Measurements from ENCODE around the gene RPL19.

The RPL19 gene

GRCh38 chr17:39219647-39220154, 19.6 kb downstream of the RPL19 start:
- Histone ChIP-seq H3K9me3 (ENCODE audit: low read depth, low read length) (no peaks in the 10 kb centered on the region), H3K4me3 (no peak overlapping the region), H3K36me3 (ENCODE audit: insufficient read depth, low read length) (no peaks in the 10 kb centered on the region), H3K27ac (no peak overlapping the region), H3K9ac (ENCODE audit: insufficient read length) (no peak overlapping the region)
- no peak for TF ChIP-seq FOXP2 (optimal IDR thresholded peaks at IDR 0.05; ENCODE audit: control extremely low read depth, extremely low read length, insufficient read depth)
- TF ChIP-seq POLR2AphosphoS5 (IDR thresholded peaks at IDR 0.05; ENCODE audit: borderline replicate concordance, low read depth, low read length), result no peak
- no peak for TF ChIP-seq EZH2 (IDR thresholded peaks at IDR 0.05)
- DNase-seq (ENCODE audit: low read depth, low spot score), result no peak

- Histone ChIP-seq H3K9me3 (ENCODE audit: low read depth, low read length) (no peaks in the 10 kb centered on the region), H3K4me3 (no peak overlapping the region), H3K27ac (no peak overlapping the region), H3K9ac (ENCODE audit: insufficient read length) (no peak overlapping the region), H3K36me3 (ENCODE audit: insufficient read depth, low read length) (no peaks in the 10 kb centered on the region)
- TF ChIP-seq FOXP2 (optimal IDR thresholded peaks at IDR 0.05; ENCODE audit: control extremely low read depth, extremely low read length, insufficient read depth), result no peak
- DNase-seq (ENCODE audit: low read depth, low spot score), result no peak
These were observed 21.5 kb downstream of the RPL19 start for GRCh38 chr17:39221572-39221971.

- no peak for DNase-seq (ENCODE audit: low read depth, low spot score)
- no peak for TF ChIP-seq POLR2AphosphoS5 (IDR thresholded peaks at IDR 0.05; ENCODE audit: borderline replicate concordance, low read depth, low read length)
- no peak for TF ChIP-seq FOXP2 (optimal IDR thresholded peaks at IDR 0.05; ENCODE audit: control extremely low read depth, extremely low read length, insufficient read depth)
- no peak for TF ChIP-seq EZH2 (IDR thresholded peaks at IDR 0.05)
- Histone ChIP-seq H3K9me3 (ENCODE audit: low read depth, low read length) (no peaks in the 10 kb centered on the region), H3K4me3 (no peak overlapping the region), H3K36me3 (ENCODE audit: insufficient read depth, low read length) (no peaks in the 10 kb centered on the region), H3K9ac (ENCODE audit: insufficient read length) (no peak overlapping the region), H3K27ac (no peak overlapping the region)
These were observed 22.1 kb downstream of the RPL19 start for GRCh38 chr17:39222151-39222550.

- Histone ChIP-seq H3K9ac (ENCODE audit: insufficient read length) (no peak overlapping the region), H3K9me3 (ENCODE audit: low read depth, low read length) (no peaks in the 10 kb centered on the region), H3K36me3 (ENCODE audit: insufficient read depth, low read length) (no peaks in the 10 kb centered on the region), H3K4me3 (no peak overlapping the region), H3K27ac (no peak overlapping the region)
- no peak for TF ChIP-seq POLR2AphosphoS5 (IDR thresholded peaks at IDR 0.05; ENCODE audit: borderline replicate concordance, low read depth, low read length)
- no peak for TF ChIP-seq FOXP2 (optimal IDR thresholded peaks at IDR 0.05; ENCODE audit: control extremely low read depth, extremely low read length, insufficient read depth)
- no peak for TF ChIP-seq EZH2 (IDR thresholded peaks at IDR 0.05)
- DNase-seq (ENCODE audit: low read depth, low spot score), result no peak
These were observed 23.1 kb downstream of the RPL19 start for GRCh38 chr17:39222866-39223834.

GRCh38 chr17:39223907-39224777, 24.1 kb downstream of the RPL19 start:
- no peaks in the 10 kb centered on the region for H3K36me3 ChIP-seq (ENCODE audit: insufficient read depth, low read length)
- DNase-seq (ENCODE audit: low read depth, low spot score), result no peak
- H3K9me3 ChIP-seq (ENCODE audit: low read depth, low read length), result no peaks in the 10 kb centered on the region
- H3K9ac ChIP-seq (ENCODE audit: insufficient read length), result no peak overlapping the region
- H3K27ac ChIP-seq, result no peak overlapping the region
- peak overlapping the region; percentile 75 for H3K4me3 ChIP-seq
- TF ChIP-seq EZH2 (IDR thresholded peaks at IDR 0.05) (no peak), FOXP2 (optimal IDR thresholded peaks at IDR 0.05; ENCODE audit: control extremely low read depth, extremely low read length, insufficient read depth) (no peak), POLR2AphosphoS5 (IDR thresholded peaks at IDR 0.05; ENCODE audit: borderline replicate concordance, low read depth, low read length) (no peak)

GRCh38 chr17:39224778-39225307, 24.8 kb downstream of the RPL19 start:
- H3K4me3 ChIP-seq, result peak overlapping the region; percentile 75
- TF ChIP-seq FOXP2 (optimal IDR thresholded peaks at IDR 0.05; ENCODE audit: control extremely low read depth, extremely low read length, insufficient read depth), result no peak
- peak; percentile 94 for TF ChIP-seq EZH2 (IDR thresholded peaks at IDR 0.05)
- DNase-seq (ENCODE audit: low read depth, low spot score), result no peak
- H3K9me3 ChIP-seq (ENCODE audit: low read depth, low read length), result no peaks in the 10 kb centered on the region
- no peak overlapping the region for H3K9ac ChIP-seq (ENCODE audit: insufficient read length)
- no peak overlapping the region for H3K27ac ChIP-seq
- no peaks in the 10 kb centered on the region for H3K36me3 ChIP-seq (ENCODE audit: insufficient read depth, low read length)

- TF ChIP-seq EZH2 (IDR thresholded peaks at IDR 0.05) (no peak), POLR2AphosphoS5 (IDR thresholded peaks at IDR 0.05; ENCODE audit: borderline replicate concordance, low read depth, low read length) (no peak)
- no peak for DNase-seq (ENCODE audit: low read depth, low spot score)
- H3K9me3 ChIP-seq (ENCODE audit: low read depth, low read length), result no peaks in the 10 kb centered on the region
- H3K36me3 ChIP-seq (ENCODE audit: insufficient read depth, low read length), result no peaks in the 10 kb centered on the region
- no peak within 1 kb of the TSS for H3K27ac ChIP-seq
- H3K4me3 ChIP-seq, result peak within 1 kb of the TSS; percentile 75
- H3K9ac ChIP-seq (ENCODE audit: insufficient read length), result no peak within 1 kb of the TSS
These were observed 25.4 kb downstream of the RPL19 start, which contains the start of gene STAC2 for GRCh38 chr17:39225308-39225958. TSS of gene STAC2 (minus strand) at chr17:39225945. CDS start at chr17:39225502, 443 bp downstream.

Measured in SK-N-MC (cell line).